Measurements from ENCODE around the gene MEF2B.

GRCh38 chr19:19111136-19111835, 58.8 kb downstream of the MEF2B start:
- no peak for TF ChIP-seq POLR2AphosphoS5 (IDR thresholded peaks at IDR 0.05; ENCODE audit: low read length)
- TF ChIP-seq HDAC2 (IDR thresholded peaks at IDR 0.05): no peak
- no peak for TF ChIP-seq ESRRA (IDR thresholded peaks at IDR 0.05; ENCODE audit: low read length)
- TF ChIP-seq POLR2A (IDR thresholded peaks at IDR 0.05; ENCODE audit: low read depth, low read length): no peak
- no peak for TF ChIP-seq SMC3 (IDR thresholded peaks at IDR 0.05; ENCODE audit: borderline replicate concordance, low read length)
- TF ChIP-seq CEBPZ (IDR thresholded peaks at IDR 0.05; ENCODE audit: low read depth, low read length): no peak
- TF ChIP-seq CREM (IDR thresholded peaks at IDR 0.05; ENCODE audit: low read depth): no peak
- TF ChIP-seq, protein P1, sequence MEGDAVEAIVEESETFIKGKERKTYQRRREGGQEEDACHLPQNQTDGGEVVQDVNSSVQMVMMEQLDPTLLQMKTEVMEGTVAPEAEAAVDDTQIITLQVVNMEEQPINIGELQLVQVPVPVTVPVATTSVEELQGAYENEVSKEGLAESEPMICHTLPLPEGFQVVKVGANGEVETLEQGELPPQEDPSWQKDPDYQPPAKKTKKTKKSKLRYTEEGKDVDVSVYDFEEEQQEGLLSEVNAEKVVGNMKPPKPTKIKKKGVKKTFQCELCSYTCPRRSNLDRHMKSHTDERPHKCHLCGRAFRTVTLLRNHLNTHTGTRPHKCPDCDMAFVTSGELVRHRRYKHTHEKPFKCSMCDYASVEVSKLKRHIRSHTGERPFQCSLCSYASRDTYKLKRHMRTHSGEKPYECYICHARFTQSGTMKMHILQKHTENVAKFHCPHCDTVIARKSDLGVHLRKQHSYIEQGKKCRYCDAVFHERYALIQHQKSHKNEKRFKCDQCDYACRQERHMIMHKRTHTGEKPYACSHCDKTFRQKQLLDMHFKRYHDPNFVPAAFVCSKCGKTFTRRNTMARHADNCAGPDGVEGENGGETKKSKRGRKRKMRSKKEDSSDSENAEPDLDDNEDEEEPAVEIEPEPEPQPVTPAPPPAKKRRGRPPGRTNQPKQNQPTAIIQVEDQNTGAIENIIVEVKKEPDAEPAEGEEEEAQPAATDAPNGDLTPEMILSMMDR (IDR thresholded peaks at IDR 0.05 in 2 of 3, conservative IDR thresholded peaks at IDR 0.05 in 1 of 3; ENCODE audit: control insufficient read depth in 2 of 3, extremely low read depth in 1 of 3, insufficient read depth in 1 of 3, low read depth in 3 of 3, low read length in 3 of 3): no peak
- TF ChIP-seq RBBP5 (conservative IDR thresholded peaks at IDR 0.05): no peak
- no peak for TF ChIP-seq SRF (IDR thresholded peaks at IDR 0.05; ENCODE audit: low read depth in 2 of 2, low read length in 2 of 2)
- TF ChIP-seq NRF1 (conservative IDR thresholded peaks at IDR 0.05; ENCODE audit: low read depth, low read length): no peak
